Fibroblast of pulmonary artery (primary cell): ENCODE data around the gene CPNE4.

Experiments
- DNase-seq: peaks from one replicate; pipeline ENCODE4 v3.0.0-alpha.2; 2010; ENCODE audit warnings: low read depth
- H3K4me3 ChIP-seq: replicated peaks from 2 replicates; pipeline ENCODE4 v1.5.1; 2011; ENCODE audit warnings: low read depth, mild to moderate bottlenecking, control low read depth, low read length, moderate library complexity
- CTCF ChIP-seq: IDR thresholded peaks from 2 replicates; pipeline ENCODE4 v1.5.1; 2011; ENCODE audit warnings: mild to moderate bottlenecking, control low read depth, low read length, inconsistent platforms; ENCODE audit errors: missing control alignments

The CPNE4 gene

GRCh38 chr3:131555456-131555855 is 479.4 kb downstream of the CPNE4 start:
- DNase-seq: no peak
- no peak overlapping the region for H3K4me3 ChIP-seq
- TF ChIP-seq CTCF: no peak

GRCh38 chr3:131553495-131554247 is 481.1 kb downstream of the CPNE4 start:
- no peak for TF ChIP-seq CTCF
- no peak overlapping the region for H3K4me3 ChIP-seq
- no peak for DNase-seq

- peak; percentile 3 for DNase-seq
- TF ChIP-seq CTCF: no peak
- H3K4me3 ChIP-seq: no peak overlapping the region
Observed at GRCh38 chr3:131551761-131552160, 483.1 kb downstream of the CPNE4 start.

GRCh38 chr3:131550562-131551465 is 484.0 kb downstream of the CPNE4 start:
- no peak for DNase-seq
- no peak overlapping the region for H3K4me3 ChIP-seq
- TF ChIP-seq CTCF: no peak

- H3K4me3 ChIP-seq: no peak overlapping the region
- DNase-seq: peak; percentile 6
- peak; percentile 37 for TF ChIP-seq CTCF
Observed at GRCh38 chr3:131549340-131549739, 485.5 kb downstream of the CPNE4 start.

- DNase-seq: no peak
- TF ChIP-seq CTCF: no peak
- H3K4me3 ChIP-seq: no peak overlapping the region
Observed at GRCh38 chr3:131547585-131547984, 487.2 kb downstream of the CPNE4 start.
